ENCODE measurements around the gene ZNF281.

The ZNF281 gene

GRCh38 chr1:200410566-200410878, 686 bp upstream of the ZNF281 start (continued):
- no peak for TF ChIP-seq ZNF513 (tag by site-specific recombination; IDR thresholded peaks at IDR 0.05)
- TF ChIP-seq ZNF433 (tag by site-specific recombination; IDR thresholded peaks at IDR 0.05; ENCODE audit: low read depth), result no peak
- no peak for TF ChIP-seq ZNF830 (tag by site-specific recombination; IDR thresholded peaks at IDR 0.05; ENCODE audit: low read depth)
- TF ChIP-seq ZXDB (tag by site-specific recombination; IDR thresholded peaks at IDR 0.05), result no peak
- TF ChIP-seq ZNF341 (tag by site-specific recombination; IDR thresholded peaks at IDR 0.05; ENCODE audit: low read depth), result no peak
- TF ChIP-seq HIC1 (tag by site-specific recombination; IDR thresholded peaks at IDR 0.05), result no peak
- TF ChIP-seq ZNF654 (tag by site-specific recombination; IDR thresholded peaks at IDR 0.05; ENCODE audit: low read depth), result 0 out of 2 replicates have a peak, but pooled peaks have one; percentile 2
- TF ChIP-seq TSHZ1 (tag by site-specific recombination; IDR thresholded peaks at IDR 0.05; ENCODE audit: borderline replicate concordance), result no peak
- no peak for TF ChIP-seq ZNF585B (tag by site-specific recombination; IDR thresholded peaks at IDR 0.05)
- no peak for TF ChIP-seq ZNF404 (tag by site-specific recombination; IDR thresholded peaks at IDR 0.05)
- TF ChIP-seq ZNF518A (tag by site-specific recombination; conservative IDR thresholded peaks at IDR 0.05; ENCODE audit: low read depth), result no peak
- no peak for TF ChIP-seq ZNF211 (tag by site-specific recombination; IDR thresholded peaks at IDR 0.05; ENCODE audit: low read depth)
- no peak for TF ChIP-seq ZNF169 (tag by site-specific recombination; IDR thresholded peaks at IDR 0.05)
- TF ChIP-seq GLI2 (tag by site-specific recombination; IDR thresholded peaks at IDR 0.05; ENCODE audit: borderline replicate concordance, low read depth), result no peak
- TF ChIP-seq ZNF16 (tag by site-specific recombination; IDR thresholded peaks at IDR 0.05; ENCODE audit: low read depth), result no peak
- TF ChIP-seq ZNF223 (tag by site-specific recombination; IDR thresholded peaks at IDR 0.05), result no peak
- no peak for TF ChIP-seq HOXC10 (CRISPR knock-in tag; IDR thresholded peaks at IDR 0.05)
- TF ChIP-seq ZIC2 (tag by site-specific recombination; IDR thresholded peaks at IDR 0.05), result no peak
- TF ChIP-seq ZSCAN23 (tag by site-specific recombination; IDR thresholded peaks at IDR 0.05), result no peak
- TF ChIP-seq OVOL3 (tag by site-specific recombination; IDR thresholded peaks at IDR 0.05), result no peak
- no peak for TF ChIP-seq ZNF707 (tag by site-specific recombination; IDR thresholded peaks at IDR 0.05)
- peak; percentile 36; the same call in 1 of the 2 replicates for TF ChIP-seq KLF8 (tag by site-specific recombination; IDR thresholded peaks at IDR 0.05)
- no peak; the same call in 1 of the 2 replicates for TF ChIP-seq ZNF366 (tag by site-specific recombination; conservative IDR thresholded peaks at IDR 0.05)
- TF ChIP-seq ZNF2 (tag by site-specific recombination; IDR thresholded peaks at IDR 0.05), result no peak
- TF ChIP-seq ZNF362 (tag by site-specific recombination; IDR thresholded peaks at IDR 0.05), result peak; percentile 93
- no peak for TF ChIP-seq ZNF530 (tag by site-specific recombination; IDR thresholded peaks at IDR 0.05; ENCODE audit: low read depth)
- no peak for TF ChIP-seq ZNF837 (tag by site-specific recombination; IDR thresholded peaks at IDR 0.05)
- 0 out of 2 replicates have a peak, but pooled peaks have one; percentile 62 for TF ChIP-seq ZEB2 (tag by site-specific recombination; IDR thresholded peaks at IDR 0.05)
- no peak for TF ChIP-seq FEZF1 (tag by site-specific recombination; IDR thresholded peaks at IDR 0.05)
- no peak for TF ChIP-seq ZNF416 (tag by site-specific recombination; IDR thresholded peaks at IDR 0.05)
